Astrocyte (in vitro differentiated cells and primary cell): ENCODE measurements around the gene ATP5MC2. TPM values are rescaled to one million over a fixed set of nuclear protein-coding genes. Genes with fewer than 3 reads are reported as not detected.

Source experiments
- DNase-seq: peaks from one replicate; pipeline ENCODE4 v3.0.0-alpha.2; 2010; ENCODE audit warnings: low read depth
- FAIRE-seq: peaks from 2 replicates; lab custom pipeline; 2011; peaks lifted over from hg19 to GRCh38; lab: Jason Lieb, UNC
- H2AFZ ChIP-seq: 2 replicates; pipeline ENCODE4 v1.6.0; 2012; ENCODE audit warnings: low read depth, low read length, inconsistent platforms
- H3K27ac ChIP-seq: 2 replicates; pipeline ENCODE4 v1.5.1; 2011; ENCODE audit warnings: low read depth, low read length, inconsistent platforms
- H3K27me3 ChIP-seq: 2 replicates; pipeline ENCODE4 v1.6.0; 2011; ENCODE audit warnings: low read length, inconsistent platforms; ENCODE audit not compliant: insufficient read depth
- H3K36me3 ChIP-seq: 2 replicates; pipeline ENCODE4 v1.5.1; 2011; ENCODE audit warnings: low read length, inconsistent platforms; ENCODE audit not compliant: insufficient read depth
- H3K4me1 ChIP-seq: 2 replicates; pipeline ENCODE4 v1.5.1; 2011; ENCODE audit warnings: low read length, inconsistent platforms; ENCODE audit not compliant: insufficient read depth
- H3K4me2 ChIP-seq: 2 replicates; pipeline ENCODE4 v1.6.0; 2012; ENCODE audit warnings: low read length, inconsistent platforms
- H3K4me3 ChIP-seq: 2 replicates; pipeline ENCODE4 v1.5.1; 2011; ENCODE audit warnings: low read depth, mild to moderate bottlenecking, low read length, inconsistent platforms; ENCODE audit not compliant: insufficient read depth
- H3K79me2 ChIP-seq: 2 replicates; pipeline ENCODE4 v1.6.0; 2012; ENCODE audit warnings: mild to moderate bottlenecking, low read length, inconsistent platforms; ENCODE audit not compliant: insufficient read depth
- H3K9ac ChIP-seq: 2 replicates; pipeline ENCODE4 v1.6.0; 2012; ENCODE audit warnings: mild to moderate bottlenecking, low read length, inconsistent platforms
- H3K9me3 ChIP-seq: 2 replicates; pipeline ENCODE4 v1.5.1; 2012; ENCODE audit warnings: low read depth, mild to moderate bottlenecking, low read length, inconsistent platforms; ENCODE audit not compliant: insufficient read depth
- H4K20me1 ChIP-seq: 2 replicates; pipeline ENCODE4 v1.6.0; 2012; ENCODE audit warnings: low read length, inconsistent platforms; ENCODE audit not compliant: insufficient read depth
- H3K27ac Mint-ChIP-seq: one replicate; pipeline ENCODE4 v1.8.0; 2021; ENCODE audit warnings: mild to moderate bottlenecking, mixed read lengths; ENCODE audit not compliant: unreplicated experiment
- H3K27me3 Mint-ChIP-seq: one replicate; pipeline ENCODE4 v1.8.0; 2021; ENCODE audit warnings: low read depth, mixed read lengths; ENCODE audit not compliant: unreplicated experiment
- H3K36me3 Mint-ChIP-seq: one replicate; pipeline ENCODE4 v1.8.0; 2021; ENCODE audit warnings: low read depth, mixed read lengths; ENCODE audit not compliant: unreplicated experiment
- H3K4me1 Mint-ChIP-seq: one replicate; pipeline ENCODE4 v1.8.0; 2021; ENCODE audit warnings: low read depth, mixed read lengths; ENCODE audit not compliant: unreplicated experiment
- H3K4me3 Mint-ChIP-seq: one replicate; pipeline ENCODE4 v1.8.0; 2021; ENCODE audit warnings: mild to moderate bottlenecking, moderate library complexity, mixed read lengths; ENCODE audit not compliant: unreplicated experiment
- H3K9me3 Mint-ChIP-seq: one replicate; pipeline ENCODE4 v1.8.0; 2021; ENCODE audit warnings: mild to moderate bottlenecking, mixed read lengths; ENCODE audit not compliant: unreplicated experiment
- CTCF ChIP-seq: IDR thresholded peaks from 2 replicates; pipeline ENCODE4 v1.5.1; 2011; ENCODE audit warnings: low read depth, mild to moderate bottlenecking, inconsistent platforms, low read length, moderate library complexity; ENCODE audit not compliant: insufficient read depth
- EZH2 ChIP-seq: IDR thresholded peaks from 2 replicates; pipeline ENCODE4 v1.6.1; 2012; ENCODE audit warnings: mild to moderate bottlenecking, low read length, inconsistent platforms; ENCODE audit not compliant: insufficient read depth
- total RNA-seq: library from RNA; stranded (reverse); gene quantifications from 2 replicates; pipeline ENCODE4 v1.2.1, GENCODE V29; 2021

The ATP5MC2 gene
- total RNA-seq, 1 donor from 2014 or later = 237 TPM

- Histone ChIP-seq H3K27me3 (no peaks in the 10 kb centered on the region), H3K4me1 (peaks cover 15% of the 10 kb centered on the region), H3K9me3 (no peaks in the 10 kb centered on the region), H3K9ac (no peak overlapping the region), H3K4me3 (no peak overlapping the region), H4K20me1 (peaks cover 13% of the 10 kb centered on the region), H3K36me3 (no peaks in the 10 kb centered on the region), H3K4me2 (no peak overlapping the region), H3K79me2 (peaks cover 29% of the 10 kb centered on the region), H2AFZ (no peak overlapping the region), H3K27ac (no peak overlapping the region)
- TF ChIP-seq EZH2 = no peak
- no peak for TF ChIP-seq CTCF
- peaks cover 13% of the 10 kb centered on the region for H3K4me1 Mint-ChIP-seq
- H3K27ac Mint-ChIP-seq = no peak overlapping the region
- DNase-seq (no peak), FAIRE-seq (no peak)
- peaks cover 10% of the 10 kb centered on the region for H3K9me3 Mint-ChIP-seq
- peaks cover 2% of the 10 kb centered on the region for H3K27me3 Mint-ChIP-seq
- H3K36me3 Mint-ChIP-seq = peaks cover 2% of the 10 kb centered on the region
- H3K4me3 Mint-ChIP-seq = no peak overlapping the region
Observed at GRCh38 chr12:53627919-53628318, 48.0 kb downstream of the ATP5MC2 start.

GRCh38 chr12:53626702-53627169 is 49.1 kb downstream of the ATP5MC2 start:
- no peak for DNase-seq
- Histone ChIP-seq H3K4me1 (peaks cover 15% of the 10 kb centered on the region), H3K36me3 (no peaks in the 10 kb centered on the region)

More at GRCh38 chr12:53626702-53627169, 49.1 kb downstream of the ATP5MC2 start:
- H3K27me3 ChIP-seq = no peaks in the 10 kb centered on the region
- H4K20me1 ChIP-seq = peaks cover 17% of the 10 kb centered on the region
- Mint-ChIP-seq H3K27me3 (peaks cover under 1% of the 10 kb centered on the region), H3K9me3 (peaks cover 10% of the 10 kb centered on the region), H3K4me1 (peaks cover 13% of the 10 kb centered on the region), H3K4me3 (peak overlapping the region; percentile 98), H3K36me3 (peaks cover 2% of the 10 kb centered on the region), H3K27ac (peak overlapping the region; percentile 99)
- peak overlapping the region; percentile 97 for H3K9ac ChIP-seq
- H3K9me3 ChIP-seq = no peaks in the 10 kb centered on the region
- peak overlapping the region; percentile 81 for H3K4me3 ChIP-seq
- no peak for TF ChIP-seq EZH2
- no peak for TF ChIP-seq CTCF
- peak overlapping the region; percentile 86 for H3K4me2 ChIP-seq
- no peak overlapping the region for H3K27ac ChIP-seq
- peak overlapping the region; percentile 42 for H2AFZ ChIP-seq
- FAIRE-seq = no peak
- peaks cover 41% of the 10 kb centered on the region for H3K79me2 ChIP-seq
